K562 (cell line): Measurements from ENCODE around the gene KRTAP29-1. TPM values are rescaled to one million over a fixed set of nuclear protein-coding genes. Genes with fewer than 3 reads are reported as not detected.

Experiments
- ATAC-seq: fragments of 200-7000 bp; cut with Tn5 transposase; 3 replicates; pipeline ENCODE4 v1.9.1; 2020; ENCODE audit warnings: moderate library complexity
- BruUV-seq: library from RNA; stranded (reverse); fragments of 400-500 nt; replicated peaks from 2 replicates; lab custom pipeline; 2021; lab: Mats Ljungman, UMichigan
- CTCF ChIA-PET: fragments of 300-600 bp; formaldehyde crosslinking; extraction: SDS; loops from one replicate; lab custom pipeline; 2021; ENCODE audit warnings: low intra/inter-chr PET ratio; lab: Yijun Ruan, JAX
- POLR2A ChIA-PET: fragments of 300-600, 350-650 bp; sonication (Branson Sonifier 250); formaldehyde crosslinking; extraction: SDS; loops from one replicate; lab custom pipeline; 2021; ENCODE audit warnings: antibody characterized with exemption, inconsistent platforms; lab: Yijun Ruan, JAX
- DNase-seq, 4 experiments: peaks; one replicate each; pipeline versions ENCODE4 v3.0.0 to v3.0.0-alpha.2; 2011 to 2018; ENCODE audit warnings: low spot score in 3 of 4, mixed read lengths in 3 of 4; ENCODE audit errors: extremely low read depth in 1 of 4
- FAIRE-seq: peaks from 2 replicates; lab custom pipeline; 2011; peaks lifted over from hg19 to GRCh38; lab: Jason Lieb, UNC
- H2AFZ ChIP-seq: 2 replicates; pipeline ENCODE4 v1.6.0; 2011; ENCODE audit warnings: low read depth, low read length, control low read depth, inconsistent platforms
- H3K27ac ChIP-seq: fragments of 200-600 bp; 3 replicates; pipeline ENCODE4 v1.8.0; 2011; ENCODE audit warnings: low read depth, mild to moderate bottlenecking, control low read depth, inconsistent platforms, low read length, moderate library complexity, mixed read lengths; ENCODE audit errors: extremely low read depth
- H3K27me3 ChIP-seq, 2 experiments: fragments of 300-600 bp in 1 of 2; 2 replicates in 1 of 2; 3 replicates in 1 of 2; pipeline versions ENCODE4 v1.6.0 to v1.8.0; 2011; ENCODE audit warnings: inconsistent platforms in 2 of 2, low read length in 2 of 2, mild to moderate bottlenecking in 1 of 2, mixed read lengths in 1 of 2, moderate library complexity in 1 of 2; ENCODE audit not compliant: control insufficient read depth in 2 of 2, insufficient read depth in 2 of 2
- H3K36me3 ChIP-seq: fragments of 300-600 bp; 3 replicates; pipeline ENCODE4 v1.8.0; 2011; ENCODE audit warnings: mild to moderate bottlenecking, low read length, inconsistent platforms; ENCODE audit not compliant: control insufficient read depth, insufficient read depth
- H3K4me1 ChIP-seq, 2 experiments: fragments of 200-600 bp in 1 of 2; replicated peaks in 1 of 2; 2 replicates in 1 of 2; 3 replicates in 1 of 2; pipeline versions ENCODE4 v1.5.1 to v1.8.0; 2011; ENCODE audit warnings: inconsistent platforms in 2 of 2, low read length in 2 of 2, mild to moderate bottlenecking in 1 of 2, mixed read lengths in 1 of 2, moderate library complexity in 1 of 2; ENCODE audit not compliant: control insufficient read depth in 2 of 2, insufficient read depth in 2 of 2
- H3K4me2 ChIP-seq: 2 replicates; pipeline ENCODE4 v1.6.1; 2011; ENCODE audit warnings: low read length, control low read depth, inconsistent platforms, mixed read lengths; ENCODE audit not compliant: insufficient read depth
- H3K4me3 ChIP-seq: fragments of 200-600 bp; sonication (generic), shearing (Covaris generic); 2 replicates; pipeline ENCODE4 v1.5.1; 2016; ENCODE audit warnings: control low read depth, inconsistent platforms
- H3K79me2 ChIP-seq: fragments of 200-600 bp; 3 replicates; pipeline ENCODE4 v1.8.0; 2011; ENCODE audit warnings: low read length, inconsistent platforms; ENCODE audit not compliant: control insufficient read depth, insufficient read depth
- H3K9ac ChIP-seq, 2 experiments: 2 replicates each; pipeline versions ENCODE4 v1.6.0 to v1.6.1; 2011; ENCODE audit warnings: low read depth in 2 of 2, low read length in 2 of 2, control low read depth in 1 of 2, inconsistent platforms in 1 of 2, mild to moderate bottlenecking in 1 of 2, mixed read lengths in 1 of 2; ENCODE audit not compliant: insufficient read depth in 1 of 2
- H3K9me1 ChIP-seq: one replicate; pipeline ENCODE4 v1.6.0; 2011; ENCODE audit warnings: inconsistent platforms, mild to moderate bottlenecking, low read length, moderate library complexity; ENCODE audit not compliant: control insufficient read depth, insufficient read depth
- H3K9me3 ChIP-seq: replicated peaks from 2 replicates; pipeline ENCODE4 v1.5.1; 2011; ENCODE audit warnings: low read depth, low read length, inconsistent platforms; ENCODE audit not compliant: control insufficient read depth, insufficient read depth
- H4K20me1 ChIP-seq: replicated peaks from 2 replicates; pipeline ENCODE4 v1.6.1; 2011; ENCODE audit warnings: low read length, inconsistent platforms, mixed read lengths; ENCODE audit not compliant: control insufficient read depth, insufficient read depth
- CREB1 ChIP-seq, 2 experiments: sonication (generic) in 1 of 2; formaldehyde crosslinking in 1 of 2; IDR thresholded peaks; 2 replicates each; pipeline versions ENCODE4 v1.6.1 to v1.8.0; 2012 to 2022; ENCODE audit warnings: inconsistent platforms in 1 of 2, mild to moderate bottlenecking in 1 of 2, missing genetic modification reagents in 1 of 2, moderate library complexity in 1 of 2
- HDAC2 ChIP-seq: fragments of 450-650 bp; IDR thresholded peaks from 2 replicates; pipeline ENCODE4 v1.6.1; 2016; ENCODE audit warnings: mild to moderate bottlenecking
- HDAC8 ChIP-seq: fragments of 450-650 bp; IDR thresholded peaks from 2 replicates; pipeline ENCODE4 v1.6.1; 2016; ENCODE audit warnings: mild to moderate bottlenecking, missing genetic modification characterization, moderate library complexity, missing compliant biosample characterization
- MAFF ChIP-seq: IDR thresholded peaks from 2 replicates; pipeline ENCODE4 v1.6.1; 2012; ENCODE audit warnings: low read length, improper control_type of control experiment
- MTA1 ChIP-seq: fragments of 450-650 bp; IDR thresholded peaks from 2 replicates; pipeline ENCODE4 v1.6.1; 2017; ENCODE audit warnings: borderline replicate concordance
- NCOA4 ChIP-seq: fragments of 450-650 bp; IDR thresholded peaks from 2 replicates; pipeline ENCODE4 v1.6.1; 2018; ENCODE audit warnings: mild to moderate bottlenecking; ENCODE audit not compliant: partially characterized antibody
- POLR2AphosphoS2 ChIP-seq: IDR thresholded peaks from 2 replicates; pipeline ENCODE4 v1.6.1; 2012; ENCODE audit warnings: low read length, improper control_type of control experiment
- PTTG1 ChIP-seq: fragments of 450-650 bp; IDR thresholded peaks from 2 replicates; pipeline ENCODE4 v1.6.1; 2016; ENCODE audit warnings: low read depth, mild to moderate bottlenecking, missing genetic modification characterization, missing compliant biosample characterization
- PYGO2 ChIP-seq: fragments of 450-650 bp; IDR thresholded peaks from 2 replicates; pipeline ENCODE4 v1.6.1; 2016; ENCODE audit warnings: mild to moderate bottlenecking, missing genetic modification characterization, moderate library complexity, missing compliant biosample characterization
- RBM39 ChIP-seq: fragments of 200-400 bp; formaldehyde crosslinking; optimal IDR thresholded peaks from 2 replicates; pipeline ENCODE3; 2018; ENCODE audit warnings: low read depth, low read length
- SMC3 ChIP-seq: conservative IDR thresholded peaks from 2 replicates; pipeline ENCODE4 v1.6.1; 2011; ENCODE audit warnings: low read depth, low read length, improper control_type of control experiment; ENCODE audit not compliant: insufficient read depth
- SNRNP70 ChIP-seq: fragments of 200-400 bp; formaldehyde crosslinking; optimal IDR thresholded peaks from 2 replicates; pipeline ENCODE3; 2017; ENCODE audit warnings: low read depth, low read length
- SP1 ChIP-seq: sonication (generic); formaldehyde crosslinking; IDR thresholded peaks from 2 replicates; pipeline ENCODE4 v1.8.1; 2022; ENCODE audit warnings: mild to moderate bottlenecking, missing genetic modification reagents
- TAF1 ChIP-seq: IDR thresholded peaks from 2 replicates; pipeline ENCODE4 v1.6.1; 2011; ENCODE audit warnings: mild to moderate bottlenecking, low read length, moderate library complexity; ENCODE audit not compliant: insufficient read depth, control insufficient read depth, severe bottlenecking; ENCODE audit errors: extremely low read depth
- ZKSCAN3 ChIP-seq: fragments of 250-450 bp; sonication (Bioruptor Pico); IDR thresholded peaks from 2 replicates; pipeline ENCODE4 v1.4.0; 2020
- ZNF398 ChIP-seq: fragments of 250-450 bp; sonication (Bioruptor Pico); IDR thresholded peaks from 2 replicates; pipeline ENCODE4 v1.8.0; 2021; ENCODE audit warnings: moderate library complexity, mild to moderate bottlenecking, inconsistent platforms
- ZNF57 ChIP-seq: fragments of 450-650 bp; formaldehyde crosslinking; IDR thresholded peaks from 2 replicates; pipeline ENCODE4 v1.4.0; 2020; ENCODE audit warnings: mild to moderate bottlenecking, moderate library complexity
- WGBS: fragments of 100-300 bp; shearing (Covaris generic); methylation state at CpG from one replicate; pipeline ENCODE4 v1.1.6; 2016; ENCODE audit warnings: low coverage, mixed read lengths; ENCODE audit not compliant: insufficient coverage; ENCODE audit errors: missing lambda C conversion rate; 5-methylcytosine and 5-hydroxymethylcytosine counted together
- in situ Hi-C: fragments of 300-500 bp; cut with MboI; formaldehyde crosslinking; loops from 4 replicates; pipeline ENCODE4 v1.15.0; 2018; ENCODE audit warnings: inconsistent platforms, mixed read lengths
- intact Hi-C: fragments of 100-400 bp; cut with micrococcal nuclease; formaldehyde crosslinking; loops from 2 replicates; pipeline ENCODE4 v1.14.2; 2022
- polyA plus RNA-seq, 8 experiments: library from polyadenylated mRNA; depleted of rRNA in 4 of 8; stranded (reverse) in 5 of 8; unstranded in 3 of 8; fragments of >200 nt; fragmentation: Nextera tagmentation in 2 of 8; fragmentation: Illumina TruSeq in 1 of 8; extraction: Ambion mirVana in 2 of 8; extraction: Trizol in 1 of 8; gene quantifications; 2 replicates each; pipeline versions ENCODE4 v1.2.1 to v1.2.3, GENCODE V29; 2011 to 2014; ENCODE audit warnings: inconsistent platforms in 1 of 8, missing spikeins in 1 of 8
- total RNA-seq, 7 experiments: library from RNA; depleted of rRNA in 6 of 7; stranded (reverse); fragments of >200 nt in 6 of 7; fragmentation: Illumina TruSeq in 2 of 7; extraction: Trizol in 2 of 7; gene quantifications; 2 replicates each; pipeline versions ENCODE4 v1.2.1 to v1.2.3, GENCODE V29; 2011 to 2021; ENCODE audit warnings: low replicate concordance in 1 of 7

Gene KRTAP29-1
- total and polyA plus RNA-seq, 9 of the 15 experiments (the other 6 are each of a cell fraction or from before 2014, with no cell fraction given) = not detected

GRCh38 chr17:41345992-41346391 is 43.3 kb upstream of the KRTAP29-1 start:
- DNase-seq (no peak), FAIRE-seq (no peak), ATAC-seq (no peak)
- intact Hi-C loops (no loop called here), in situ Hi-C loops (no loop called here)
- H3K27ac ChIP-seq = no peak overlapping the region
- H3K4me3 ChIP-seq = no peak overlapping the region
- no peak overlapping the region for H2AFZ ChIP-seq
- no peak overlapping the region for H3K9ac ChIP-seq
- no peaks in the 10 kb centered on the region for H3K9me1 ChIP-seq
- H3K9me3 ChIP-seq = no peaks in the 10 kb centered on the region
- H3K4me1 ChIP-seq = no peaks in the 10 kb centered on the region
- H3K36me3 ChIP-seq = no peaks in the 10 kb centered on the region
- no TSS peak for BruUV-seq
- TF ChIP-seq SMC3 = no peak
- no peak for TF ChIP-seq PYGO2 (tag)
- TF ChIP-seq MTA1 = no peak
- TF ChIP-seq CREB1 (IDR thresholded peaks at IDR 0.05) = no peak
- TF ChIP-seq CREB1 (CRISPR knock-in tag; IDR thresholded peaks at IDR 0.05) = no peak
- no peak for TF ChIP-seq SP1 (CRISPR knock-in tag)
- POLR2A ChIA-PET = interaction anchor here (1.1 kb wide), 1 partner anchor 10 kb away, joined by 5 read pairs; no protein-coding TSS in a partner anchor
- WGBS = 10% methylated on average over 3 of the region's 3 CpGs
- H3K27me3 ChIP-seq = no peaks in the 10 kb centered on the region
- H3K79me2 ChIP-seq = no peaks in the 10 kb centered on the region
- CTCF ChIA-PET = no interaction called here
- H4K20me1 ChIP-seq = no peaks in the 10 kb centered on the region
- no peak overlapping the region for H3K4me2 ChIP-seq

- Histone ChIP-seq H3K79me2 (no peaks in the 10 kb centered on the region), H4K20me1 (no peaks in the 10 kb centered on the region), H3K36me3 (no peaks in the 10 kb centered on the region), H3K9ac (no peak overlapping the region), H3K9me3 (no peaks in the 10 kb centered on the region), H3K4me1 (no peaks in the 10 kb centered on the region), H3K4me3 (no peak overlapping the region), H2AFZ (no peak overlapping the region), H3K27me3 (no peaks in the 10 kb centered on the region), H3K4me2 (no peak overlapping the region), H3K27ac (no peak overlapping the region), H3K9me1 (no peaks in the 10 kb centered on the region)
- CTCF ChIA-PET = no interaction called here
- 0% methylated on average over 3 of the region's 3 CpGs for WGBS
- no TSS peak for BruUV-seq
- DNase-seq = no peak
- FAIRE-seq = no peak
- POLR2A ChIA-PET = interaction anchor here (0.7 kb wide), 1 partner anchor 960 kb away, joined by 3 read pairs; no protein-coding TSS in a partner anchor
- no peak for ATAC-seq
- in situ Hi-C loops = no loop called here
- intact Hi-C loops = no loop called here
- TF ChIP-seq PTTG1 (tag) (no peak), SNRNP70 (no peak), ZNF398 (no peak), ZKSCAN3 (no peak), TAF1 (no peak), NCOA4 (no peak), MAFF (no peak), POLR2AphosphoS2 (no peak), ZNF57 (CRISPR knock-in tag) (no peak), RBM39 (no peak), HDAC2 (no peak), HDAC8 (tag) (no peak)
Observed at GRCh38 chr17:41343029-41343428, 40.4 kb upstream of the KRTAP29-1 start.
